Activated naive CD4-positive, alpha-beta T cell treated with anti-CD3 and anti-CD28 coated beads, Interleukin-2, amount 10 ng/mL, durations not matched to agents 7 days and 5 days (primary cell): ENCODE results near the gene SNX15.
"Not testable (repeated sequence)": the region's sequence is repeated elsewhere in the genome, so short reads cannot be mapped to it uniquely, and the experiment has no call there.

Experiments used
- CTCF ChIA-PET: fragments of 350-600 bp; sonication (Branson Sonifier 250); formaldehyde crosslinking; loops from one replicate; lab custom pipeline; 2021; ENCODE audit warnings: antibody characterized with exemption; lab: Charles Lee
- DNase-seq: peaks from one replicate; pipeline ENCODE4 v3.0.0-alpha.2; 2020
- H3K27ac Mint-ChIP-seq: one replicate; pipeline ENCODE4 v1.8.0; 2021; ENCODE audit warnings: mild to moderate bottlenecking, moderate library complexity, mixed read lengths
- H3K27me3 Mint-ChIP-seq: one replicate; pipeline ENCODE4 v1.8.0; 2021; ENCODE audit warnings: mild to moderate bottlenecking, mixed read lengths
- H3K36me3 Mint-ChIP-seq: one replicate; pipeline ENCODE4 v1.8.0; 2021; ENCODE audit warnings: mixed read lengths
- H3K4me1 Mint-ChIP-seq: one replicate; pipeline ENCODE4 v1.8.0; 2021; ENCODE audit warnings: mixed read lengths
- H3K4me3 Mint-ChIP-seq: one replicate; pipeline ENCODE4 v1.8.0; 2021; ENCODE audit warnings: mild to moderate bottlenecking, moderate library complexity, mixed read lengths
- H3K9me3 Mint-ChIP-seq: one replicate; pipeline ENCODE4 v1.8.0; 2021; ENCODE audit warnings: mixed read lengths

SNX15 gene

GRCh38 chr11:65003282-65003681 lies 24.0 kb upstream of the SNX15 start:
- Mint-ChIP-seq H3K9me3 (no peaks in the 10 kb centered on the region), H3K27me3 (peaks cover 14% of the 10 kb centered on the region), H3K36me3 (no peaks in the 10 kb centered on the region), H3K4me3 (no peak overlapping the region), H3K4me1 (peaks cover 16% of the 10 kb centered on the region), H3K27ac (no peak overlapping the region)
- DNase-seq, result no peak
- CTCF ChIA-PET, result interaction anchor here (1.4 to 1.6 kb wide), 2 partner anchors 10 to 160 kb away, joined by 4 to 5 read pairs; no protein-coding TSS in a partner anchor

- not testable (repeated sequence) for H3K9me3 Mint-ChIP-seq, H3K4me3 Mint-ChIP-seq, H3K36me3 Mint-ChIP-seq, DNase-seq, H3K27ac Mint-ChIP-seq, H3K4me1 Mint-ChIP-seq
- CTCF ChIA-PET, result interaction anchor here (1.4 to 1.6 kb wide), 2 partner anchors 9 to 160 kb away, joined by 4 to 5 read pairs; no protein-coding TSS in a partner anchor
- peaks cover 14% of the 10 kb centered on the region for H3K27me3 Mint-ChIP-seq
These were observed 23.3 kb upstream of the SNX15 start for GRCh38 chr11:65003968-65004367.

GRCh38 chr11:65008016-65008415 lies 19.2 kb upstream of the SNX15 start:
- Mint-ChIP-seq H3K4me3 (no peak overlapping the region), H3K27ac (no peak overlapping the region), H3K27me3 (peaks cover 25% of the 10 kb centered on the region), H3K4me1 (peaks cover 3% of the 10 kb centered on the region), H3K36me3 (no peaks in the 10 kb centered on the region), H3K9me3 (no peaks in the 10 kb centered on the region)
- no peak for DNase-seq
- CTCF ChIA-PET, result interaction anchor here (0.7 kb wide), 1 partner anchor 10 kb away, joined by 3 read pairs; no protein-coding TSS in a partner anchor

- Mint-ChIP-seq H3K27ac (no peak overlapping the region), H3K36me3 (no peaks in the 10 kb centered on the region), H3K9me3 (no peaks in the 10 kb centered on the region), H3K27me3 (peaks cover 23% of the 10 kb centered on the region), H3K4me1 (peaks cover 9% of the 10 kb centered on the region), H3K4me3 (no peak overlapping the region)
- CTCF ChIA-PET, result interaction anchor here (1.2 kb wide), 1 partner anchor 24 kb away, joined by 3 read pairs; no protein-coding TSS in a partner anchor
- no peak for DNase-seq
These were observed 18.4 kb upstream of the SNX15 start for GRCh38 chr11:65008873-65009272.

GRCh38 chr11:65013130-65013887 lies 13.9 kb upstream of the SNX15 start:
- Mint-ChIP-seq H3K4me3 (peak overlapping the region; percentile 85), H3K4me1 (peaks cover 32% of the 10 kb centered on the region), H3K27me3 (peaks cover 15% of the 10 kb centered on the region), H3K36me3 (peaks cover 15% of the 10 kb centered on the region), H3K9me3 (no peaks in the 10 kb centered on the region), H3K27ac (peak overlapping the region; percentile 98)
- CTCF ChIA-PET, result interaction anchor here (0.8 to 6.6 kb wide), 27 partner anchors 10 to 302 kb away, joined by 3 to 42 read pairs (median 4); partner anchors contain the start of genes BATF2, CDC42BPG, FAU and SAC3D1
- peak; percentile 95 for DNase-seq

- Mint-ChIP-seq H3K4me3 (peak within 1 kb of the TSS; percentile 89), H3K27me3 (peaks cover 15% of the 10 kb centered on the region), H3K36me3 (peaks cover 15% of the 10 kb centered on the region), H3K9me3 (no peaks in the 10 kb centered on the region), H3K4me1 (peaks cover 32% of the 10 kb centered on the region), H3K27ac (peak within 1 kb of the TSS; percentile 98)
- DNase-seq, result peak; percentile 90
- CTCF ChIA-PET, result interaction anchor here (0.8 to 6.6 kb wide), 23 partner anchors 12 to 301 kb away, joined by 3 to 42 read pairs (median 4); partner anchors contain the start of genes BATF2, CDC42BPG, MAJIN and SAC3D1
These were observed 13.1 kb upstream of the SNX15 start, which contains the start of gene ARL2 for GRCh38 chr11:65013888-65014725. Gene ARL2 (plus strand): TSS chr11:65014160. CDS start chr11:65014208, 48 bp downstream.

- no peak for DNase-seq
- Mint-ChIP-seq H3K4me1 (peaks cover 32% of the 10 kb centered on the region), H3K27ac (peak overlapping the region; percentile 94), H3K36me3 (peaks cover 17% of the 10 kb centered on the region), H3K27me3 (peaks cover 15% of the 10 kb centered on the region), H3K4me3 (peak overlapping the region; percentile 89), H3K9me3 (no peaks in the 10 kb centered on the region)
- CTCF ChIA-PET, result interaction anchor here (0.6 to 6.6 kb wide), 19 partner anchors 12 to 310 kb away, joined by 3 to 42 read pairs (median 4); partner anchors contain the start of genes CDC42BPG, MAJIN, SAC3D1 and SNX15
These were observed 12.5 kb upstream of the SNX15 start for GRCh38 chr11:65014726-65015227.

GRCh38 chr11:65016705-65017104 lies 10.5 kb upstream of the SNX15 start:
- no peaks in the 10 kb centered on the region for H3K9me3 Mint-ChIP-seq
- no peak for DNase-seq
- H3K27ac Mint-ChIP-seq, result peak overlapping the region; percentile 17
- H3K36me3 Mint-ChIP-seq, result peaks cover 19% of the 10 kb centered on the region
- H3K4me1 Mint-ChIP-seq, result peaks cover 32% of the 10 kb centered on the region
- CTCF ChIA-PET, result no interaction called here
- peaks cover 7% of the 10 kb centered on the region for H3K27me3 Mint-ChIP-seq
- H3K4me3 Mint-ChIP-seq, result peak overlapping the region; percentile 9

- H3K4me1 Mint-ChIP-seq, result peaks cover 30% of the 10 kb centered on the region
- peaks cover 4% of the 10 kb centered on the region for H3K27me3 Mint-ChIP-seq
- no peak overlapping the region for H3K27ac Mint-ChIP-seq
- peaks cover 25% of the 10 kb centered on the region for H3K36me3 Mint-ChIP-seq
- DNase-seq, result no peak
- CTCF ChIA-PET, result interaction anchor here (0.7 to 0.8 kb wide), 2 partner anchors 18 to 100 kb away, joined by 3 read pairs; partner anchors contain the start of gene ZNHIT2
- no peak overlapping the region for H3K4me3 Mint-ChIP-seq
- H3K9me3 Mint-ChIP-seq, result no peaks in the 10 kb centered on the region
These were observed 9.3 kb upstream of the SNX15 start for GRCh38 chr11:65017937-65018336.

- Mint-ChIP-seq H3K27ac (no peak overlapping the region), H3K36me3 (peaks cover 25% of the 10 kb centered on the region), H3K4me3 (no peak overlapping the region), H3K27me3 (no peaks in the 10 kb centered on the region), H3K4me1 (peaks cover 20% of the 10 kb centered on the region), H3K9me3 (no peaks in the 10 kb centered on the region)
- CTCF ChIA-PET, result no interaction called here
- DNase-seq, result no peak
These were observed 7.4 kb upstream of the SNX15 start for GRCh38 chr11:65019824-65020223.

GRCh38 chr11:65021003-65021402 lies 6.2 kb upstream of the SNX15 start:
- no peaks in the 10 kb centered on the region for H3K9me3 Mint-ChIP-seq
- H3K27ac Mint-ChIP-seq, result no peak overlapping the region
- H3K4me3 Mint-ChIP-seq, result no peak overlapping the region
- peaks cover 9% of the 10 kb centered on the region for H3K4me1 Mint-ChIP-seq
- H3K27me3 Mint-ChIP-seq, result no peaks in the 10 kb centered on the region
- DNase-seq, result no peak
- CTCF ChIA-PET, result no interaction called here
- peaks cover 23% of the 10 kb centered on the region for H3K36me3 Mint-ChIP-seq

- no peak for DNase-seq
- Mint-ChIP-seq H3K9me3 (no peaks in the 10 kb centered on the region), H3K27me3 (no peaks in the 10 kb centered on the region), H3K36me3 (peaks cover 19% of the 10 kb centered on the region), H3K4me1 (peaks cover 5% of the 10 kb centered on the region), H3K4me3 (no peak overlapping the region), H3K27ac (no peak overlapping the region)
- CTCF ChIA-PET, result no interaction called here
These were observed 5.7 kb upstream of the SNX15 start for GRCh38 chr11:65021509-65021908.

GRCh38 chr11:65023502-65023901 lies 3.7 kb upstream of the SNX15 start:
- H3K27ac Mint-ChIP-seq, DNase-seq, H3K27me3 Mint-ChIP-seq, CTCF ChIA-PET, H3K9me3 Mint-ChIP-seq, H3K4me3 Mint-ChIP-seq, H3K36me3 Mint-ChIP-seq: not testable (repeated sequence)
- H3K4me1 Mint-ChIP-seq, result peaks cover 16% of the 10 kb centered on the region
